HEK293T (cell line): ENCODE data around the gene FAM117A.
"Not testable (repeated sequence)": the region's sequence is repeated elsewhere in the genome, so short reads cannot be mapped to it uniquely, and the experiment has no call there.

Experiments used
- CTCF ChIA-PET: fragments of 350-600 bp; formaldehyde crosslinking; extraction: SDS; loops from one replicate; lab custom pipeline; 2021; ENCODE audit warnings: antibody characterized with exemption, inconsistent platforms; lab: Yijun Ruan, JAX
- POLR2A ChIA-PET: fragments of 350-600 bp; formaldehyde crosslinking; extraction: SDS; loops from one replicate; lab custom pipeline; 2020; ENCODE audit warnings: antibody characterized with exemption, inconsistent platforms; lab: Yijun Ruan, JAX
- DNase-seq: peaks from one replicate; pipeline ENCODE4 v3.0.0; 2012; ENCODE audit warnings: mixed read lengths; ENCODE audit errors: extremely low spot score
- ARNT ChIP-seq: fragments of 450-650 bp; IDR thresholded peaks from 2 replicates; pipeline ENCODE4 v1.6.1; 2017; ENCODE audit warnings: mild to moderate bottlenecking
- BHLHE40 ChIP-seq: fragments of 450-650 bp; IDR thresholded peaks from 2 replicates; pipeline ENCODE4 v1.6.1; 2016; ENCODE audit warnings: mild to moderate bottlenecking, moderate library complexity, borderline replicate concordance
- CTBP1 ChIP-seq: fragments of 450-650 bp; IDR thresholded peaks from 2 replicates; pipeline ENCODE4 v1.6.1; 2016; ENCODE audit warnings: borderline replicate concordance
- ELF4 ChIP-seq: fragments of 450-650 bp; IDR thresholded peaks from 2 replicates; pipeline ENCODE4 v1.6.1; 2017; ENCODE audit warnings: antibody characterized with exemption
- FOXA1 ChIP-seq: fragments of 450-650 bp; IDR thresholded peaks from 2 replicates; pipeline ENCODE4 v1.6.1; 2016; ENCODE audit warnings: mild to moderate bottlenecking
- FOXK2 ChIP-seq: fragments of 450-650 bp; IDR thresholded peaks from 2 replicates; pipeline ENCODE4 v1.6.1; 2016; ENCODE audit warnings: mild to moderate bottlenecking
- FOXM1 ChIP-seq: fragments of 450-650 bp; IDR thresholded peaks from 2 replicates; pipeline ENCODE4 v1.6.1; 2017; ENCODE audit warnings: mild to moderate bottlenecking, borderline replicate concordance
- HDGF ChIP-seq: fragments of 450-650 bp; IDR thresholded peaks from 2 replicates; pipeline ENCODE4 v1.6.1; 2017; ENCODE audit warnings: antibody characterized with exemption, borderline replicate concordance
- L3MBTL2 ChIP-seq: fragments of 450-650 bp; conservative IDR thresholded peaks from 2 replicates; pipeline ENCODE4 v1.6.1; 2016; ENCODE audit warnings: mild to moderate bottlenecking
- LEF1 ChIP-seq: fragments of 450-650 bp; IDR thresholded peaks from 2 replicates; pipeline ENCODE4 v1.6.1; 2017; ENCODE audit warnings: mild to moderate bottlenecking, borderline replicate concordance
- NFRKB ChIP-seq: fragments of 450-650 bp; IDR thresholded peaks from 2 replicates; pipeline ENCODE4 v1.6.1; 2016; ENCODE audit warnings: mild to moderate bottlenecking, moderate library complexity
- SP1 ChIP-seq: fragments of 450-650 bp; IDR thresholded peaks from 2 replicates; pipeline ENCODE4 v1.6.1; 2017
- SUZ12 ChIP-seq: fragments of 450-650 bp; IDR thresholded peaks from 2 replicates; pipeline ENCODE4 v1.6.1; 2016; ENCODE audit warnings: mild to moderate bottlenecking
- TARDBP ChIP-seq: fragments of 450-650 bp; IDR thresholded peaks from 2 replicates; pipeline ENCODE4 v1.6.1; 2016
- ZNF384 ChIP-seq: fragments of 450-650 bp; IDR thresholded peaks from 2 replicates; pipeline ENCODE4 v1.6.1; 2016
- TF ChIP-seq, protein P1 (sequence below): fragments of 450-650 bp; IDR thresholded peaks from 2 replicates; pipeline ENCODE4 v1.6.1; 2016

FAM117A gene

GRCh38 chr17:49766918-49767530 is 3.1 kb upstream of the FAM117A start:
- ChIA-PET POLR2A (no interaction called here), CTCF (no interaction called here)
- DNase-seq = no peak
- no peak for TF ChIP-seq HDGF

GRCh38 chr17:49764559-49765180 is 739 bp upstream of the FAM117A start:
- DNase-seq = no peak
- POLR2A ChIA-PET = interaction anchor here (0.6 to 2.1 kb wide), 18 partner anchors 9 to 350 kb away, joined by 3 to 20 read pairs (median 6); partner anchors contain the start of genes KAT7, PHB1 and SLC35B1
- CTCF ChIA-PET = interaction anchor here (0.6 to 1.8 kb wide), 4 partner anchors 8 to 154 kb away, joined by 3 to 6 read pairs (median 3); partner anchors contain the start of gene SLC35B1
- TF ChIP-seq TARDBP (no peak), L3MBTL2 (peak; percentile 39), CTBP1 (no peak), NFRKB (no peak)

DNA sequence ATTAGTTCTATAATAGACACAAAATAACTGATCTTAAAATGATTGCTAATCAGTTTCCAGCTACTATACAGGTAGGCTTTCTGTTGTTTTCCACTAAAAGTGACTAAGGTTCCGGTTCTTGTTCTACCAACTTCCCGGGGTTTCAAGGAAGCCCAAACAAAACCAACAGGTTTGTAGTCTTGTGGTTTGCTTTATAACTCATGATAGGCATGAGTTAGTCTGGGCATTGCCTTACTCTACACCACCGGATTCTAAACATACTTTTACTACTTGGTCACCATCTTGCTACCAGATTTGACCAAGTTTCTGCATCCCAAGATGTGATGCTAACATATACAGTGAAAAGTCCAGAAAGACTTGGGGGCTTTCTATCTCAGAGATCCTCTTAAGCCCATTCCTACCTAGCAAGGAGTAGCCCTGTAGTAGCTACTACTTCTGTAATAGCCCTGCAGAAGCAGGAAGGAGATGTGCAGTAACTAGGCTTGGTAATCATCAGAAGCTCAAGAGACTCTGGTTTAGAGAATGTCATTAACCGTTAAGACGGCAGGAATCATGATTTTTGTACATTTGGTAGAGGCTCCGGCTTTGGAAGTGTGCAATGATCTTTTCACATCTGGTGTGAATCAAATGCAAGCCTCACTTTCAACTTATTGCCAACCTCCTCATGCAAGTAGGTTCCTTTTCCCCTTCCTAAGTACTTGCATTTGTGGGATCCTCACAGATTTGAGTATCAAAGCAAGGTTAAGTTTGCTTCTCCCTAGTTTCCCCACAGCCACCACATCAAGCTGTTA is 1.6 kb downstream of the FAM117A start:
- no peak for TF ChIP-seq BHLHE40
- POLR2A ChIA-PET = interaction anchor here (1.2 to 2.1 kb wide), 4 partner anchors 19 to 54 kb away, joined by 3 to 20 read pairs (median 6); partner anchors contain the start of genes KAT7 and SLC35B1
- CTCF ChIA-PET = interaction anchor here (0.6 to 1.8 kb wide), 2 partner anchors 20 to 54 kb away, joined by 4 to 6 read pairs; partner anchors contain the start of gene SLC35B1
- no peak for DNase-seq

GRCh38 chr17:49760932-49761558 is 2.9 kb downstream of the FAM117A start:
- TF ChIP-seq L3MBTL2 = no peak
- TF ChIP-seq ZNF384 = no peak
- no peak for TF ChIP-seq LEF1
- no peak for TF ChIP-seq ARNT
- TF ChIP-seq FOXM1 = no peak
- TF ChIP-seq ELF4 = no peak
- TF ChIP-seq, protein P1, sequence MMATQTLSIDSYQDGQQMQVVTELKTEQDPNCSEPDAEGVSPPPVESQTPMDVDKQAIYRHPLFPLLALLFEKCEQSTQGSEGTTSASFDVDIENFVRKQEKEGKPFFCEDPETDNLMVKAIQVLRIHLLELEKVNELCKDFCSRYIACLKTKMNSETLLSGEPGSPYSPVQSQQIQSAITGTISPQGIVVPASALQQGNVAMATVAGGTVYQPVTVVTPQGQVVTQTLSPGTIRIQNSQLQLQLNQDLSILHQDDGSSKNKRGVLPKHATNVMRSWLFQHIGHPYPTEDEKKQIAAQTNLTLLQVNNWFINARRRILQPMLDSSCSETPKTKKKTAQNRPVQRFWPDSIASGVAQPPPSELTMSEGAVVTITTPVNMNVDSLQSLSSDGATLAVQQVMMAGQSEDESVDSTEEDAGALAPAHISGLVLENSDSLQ = no peak
- TF ChIP-seq FOXK2 = no peak
- TF ChIP-seq BHLHE40 = no peak
- TF ChIP-seq TARDBP = no peak
- TF ChIP-seq SP1 = no peak
- no peak for TF ChIP-seq HDGF
- no peak for DNase-seq
- CTCF ChIA-PET = no interaction called here
- POLR2A ChIA-PET = interaction anchor here (1.2 kb wide), 1 partner anchor 27 kb away, joined by 3 read pairs; the partner anchor contains the start of gene KAT7

- POLR2A ChIA-PET = interaction anchor here (1.1 kb wide), 1 partner anchor 11 kb away, joined by 3 read pairs; no protein-coding TSS in a partner anchor
- CTCF ChIA-PET = no interaction called here
- DNase-seq = no peak
- no peak for TF ChIP-seq SP1
- TF ChIP-seq ELF4 = no peak
- no peak for TF ChIP-seq FOXK2
- no peak for TF ChIP-seq FOXA1
- no peak for TF ChIP-seq ARNT
- TF ChIP-seq BHLHE40 = no peak
These were observed 3.6 kb downstream of the FAM117A start for GRCh38 chr17:49760296-49760695.

GRCh38 chr17:49759203-49759602 is 4.7 kb downstream of the FAM117A start:
- DNase-seq = no peak
- ChIA-PET CTCF (no interaction called here), POLR2A (interaction anchor here (1.1 kb wide), 1 partner anchor 10 kb away, joined by 3 read pairs; no protein-coding TSS in a partner anchor)
- TF ChIP-seq LEF1 (no peak), ZNF384 (no peak), HDGF (no peak), FOXM1 (no peak), NFRKB (no peak), L3MBTL2 (no peak), FOXA1 (no peak), BHLHE40 (no peak), ELF4 (no peak), SP1 (no peak), CTBP1 (no peak), FOXK2 (no peak), ARNT (no peak), TARDBP (no peak), SUZ12 (no peak)
- TF ChIP-seq, protein P1 = no peak

GRCh38 chr17:49758464-49759010 is 5.4 kb downstream of the FAM117A start:
- POLR2A ChIA-PET = interaction anchor here (0.7 kb wide), 1 partner anchor 450 kb away, joined by 3 read pairs; no protein-coding TSS in a partner anchor
- CTCF ChIA-PET = not testable (repeated sequence)

More at GRCh38 chr17:49758464-49759010, 5.4 kb downstream of the FAM117A start:
- DNase-seq = not testable (repeated sequence)
